GM19099 (cell line): ENCODE measurements around the gene SPSB3.

Experiments
- POLR2A ChIP-seq: IDR thresholded peaks from 3 replicates; pipeline ENCODE4 v1.6.1; 2011; ENCODE audit warnings: low read depth; ENCODE audit not compliant: insufficient read length; ENCODE audit errors: extremely low read depth

The SPSB3 gene

GRCh38 chr16:1794221-1794871 is 12.0 kb upstream of the SPSB3 start:
- no peak for TF ChIP-seq POLR2A

DNA sequence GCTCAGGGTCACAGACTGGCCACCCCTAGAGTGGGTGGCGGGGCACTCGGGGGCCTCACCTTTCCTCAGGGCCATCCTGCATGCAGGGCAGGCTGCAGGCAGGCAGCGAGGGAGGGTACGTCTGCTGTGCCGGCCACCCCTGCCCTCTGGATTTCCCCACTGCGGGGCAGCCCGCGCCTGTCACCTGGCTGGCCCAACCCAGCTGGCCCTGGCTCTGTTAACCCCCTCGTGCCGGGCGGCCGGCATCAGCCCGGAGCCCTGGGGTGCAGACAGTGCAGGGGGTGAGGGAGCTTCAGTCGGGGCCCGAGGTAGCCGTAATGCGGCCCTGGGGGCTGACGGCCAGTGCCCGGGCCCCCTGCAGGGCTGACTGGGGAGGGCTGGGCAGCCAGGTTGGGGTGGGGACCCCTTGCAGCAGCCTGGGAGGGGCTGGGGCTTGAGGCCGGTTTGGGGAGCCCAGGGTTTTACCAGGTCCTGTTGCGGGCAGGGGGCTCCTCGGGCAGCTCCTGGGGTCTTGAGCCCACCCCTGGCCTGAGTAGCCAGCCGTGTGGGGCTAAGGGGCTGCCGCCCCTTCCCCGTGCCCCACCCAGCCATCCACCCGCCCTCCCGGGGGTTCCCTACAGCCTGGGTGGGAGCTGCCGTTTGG is 11.3 kb upstream of the SPSB3 start, which contains the start of gene IGFALS:
Gene IGFALS (minus strand): TSS at position 128 of the 643 bp plus-strand sequence. CDS start 53 bp downstream, at position 75.
- TF ChIP-seq POLR2A: no peak

DNA sequence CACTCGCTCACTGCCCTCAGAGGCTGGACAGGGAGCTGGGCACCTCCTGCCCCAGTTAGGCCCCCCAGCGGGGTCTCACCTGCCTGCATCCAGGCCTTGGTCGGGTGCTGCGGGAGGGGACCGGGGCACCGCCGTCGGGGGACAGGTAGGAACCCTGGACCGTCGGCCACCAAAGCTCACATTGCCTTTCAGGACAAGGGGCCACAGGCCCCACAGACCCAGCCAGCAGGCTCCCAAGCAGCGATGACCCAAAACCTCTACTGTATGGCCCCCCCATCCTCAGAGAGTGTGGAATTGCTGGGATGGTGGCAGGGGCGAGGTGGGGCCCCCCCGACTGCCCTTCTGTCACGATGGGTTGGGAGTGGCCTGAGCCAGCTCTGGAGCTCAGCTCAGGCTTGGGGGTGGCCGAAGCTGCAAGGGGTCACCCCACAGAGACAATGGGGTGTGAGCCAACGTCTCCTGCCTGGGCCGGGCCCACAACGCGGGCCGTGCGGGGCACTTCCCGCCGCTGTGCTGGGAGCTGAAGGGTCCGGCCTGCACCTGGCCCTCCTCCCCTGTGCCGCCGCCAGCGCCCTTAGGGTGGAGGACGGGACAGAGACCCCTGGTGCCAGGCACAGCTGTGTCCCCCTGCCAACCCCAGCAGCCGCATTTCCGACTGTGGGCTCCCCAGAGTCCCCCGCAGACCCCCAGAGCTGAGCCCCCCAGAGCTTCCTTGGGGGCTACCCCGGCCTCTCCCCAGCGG is 10.6 kb upstream of the SPSB3 start:
- TF ChIP-seq POLR2A: no peak

- no peak for TF ChIP-seq POLR2A
Measured at GRCh38 chr16:1791943-1792812, 9.8 kb upstream of the SPSB3 start.

- TF ChIP-seq POLR2A: no peak
Measured at GRCh38 chr16:1791256-1791942, 9.0 kb upstream of the SPSB3 start.

- no peak for TF ChIP-seq POLR2A
Measured at GRCh38 chr16:1790611-1791255, 8.4 kb upstream of the SPSB3 start.

GRCh38 chr16:1790261-1790610 is 7.9 kb upstream of the SPSB3 start:
- no peak for TF ChIP-seq POLR2A

DNA sequence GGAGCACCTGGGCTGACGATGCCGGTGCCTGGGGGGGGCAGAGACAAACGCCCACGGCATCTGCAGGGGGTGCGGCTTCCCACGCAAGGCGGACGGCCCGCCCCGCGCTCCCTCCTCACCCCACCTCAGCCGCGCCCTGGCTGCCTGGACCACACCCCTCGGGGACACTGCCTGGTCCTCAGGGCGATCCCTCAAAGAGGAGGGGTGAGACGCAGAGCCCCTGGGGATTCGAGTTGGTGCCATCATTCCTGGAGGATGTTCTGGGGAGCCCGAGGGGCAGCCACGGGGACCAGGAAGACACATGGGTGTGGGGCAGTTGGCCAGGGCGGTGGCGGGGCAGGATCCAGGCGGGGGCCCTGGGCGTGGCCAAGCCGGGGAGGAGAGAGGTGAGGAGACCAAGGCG is 7.3 kb upstream of the SPSB3 start:
- no peak for TF ChIP-seq POLR2A

DNA sequence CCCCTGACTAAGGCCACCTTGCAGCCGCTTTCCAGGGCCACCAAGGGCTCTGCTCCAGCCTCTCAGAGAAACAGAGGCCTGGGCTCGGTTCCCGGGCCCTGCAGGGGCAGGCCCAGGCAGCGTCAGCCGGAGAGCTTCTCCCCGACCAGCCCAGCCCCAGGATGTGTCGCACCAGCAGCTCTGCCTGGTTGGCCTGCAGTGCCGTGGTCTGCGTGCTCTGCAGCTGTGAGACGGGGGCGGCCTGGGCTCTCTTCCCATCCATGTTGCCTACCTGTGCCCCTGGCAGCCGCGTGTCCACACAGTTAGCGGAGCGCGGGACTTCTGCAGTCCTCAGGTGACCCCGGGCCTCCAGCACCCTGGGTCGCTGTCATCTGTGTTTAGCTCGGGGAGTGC is 6.3 kb upstream of the SPSB3 start:
- TF ChIP-seq POLR2A: no peak

DNA sequence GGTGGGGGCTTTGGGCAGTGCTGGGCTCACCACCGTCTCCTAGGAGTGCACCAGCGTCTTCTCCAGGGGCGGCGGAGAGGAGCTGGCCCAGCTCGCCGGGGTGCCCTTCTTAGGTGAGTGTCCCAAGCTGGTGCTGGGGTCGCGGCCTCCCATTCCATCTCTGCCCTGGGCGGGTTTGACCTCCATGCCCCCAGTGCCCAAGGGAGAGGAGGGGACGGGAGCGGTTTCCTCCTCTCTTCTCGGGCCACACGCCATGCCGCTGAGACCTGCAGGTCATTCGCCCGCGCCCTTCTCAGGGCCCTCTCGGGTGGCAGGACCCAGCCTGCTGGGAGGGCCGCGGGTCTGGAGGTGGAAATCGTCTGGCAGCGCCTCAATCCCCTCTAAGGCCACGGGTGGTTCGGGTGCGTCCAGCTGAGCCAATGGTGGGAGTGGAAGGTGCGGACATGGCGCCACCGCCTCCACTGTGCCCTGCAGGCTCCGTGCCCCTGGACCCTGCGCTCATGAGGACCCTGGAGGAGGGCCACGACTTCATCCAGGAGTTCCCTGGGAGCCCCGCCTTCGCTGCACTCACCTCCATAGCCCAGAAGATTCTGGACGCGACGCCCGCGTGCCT is 5.8 kb upstream of the SPSB3 start:
- TF ChIP-seq POLR2A: no peak

- no peak for TF ChIP-seq POLR2A
Measured at GRCh38 chr16:1787322-1788094, 5.1 kb upstream of the SPSB3 start.

- TF ChIP-seq POLR2A: no peak
Measured at GRCh38 chr16:1787056-1787321, 4.6 kb upstream of the SPSB3 start.
